Thymus (tissue), 11 donors: Measurements from ENCODE around the gene MPLKIP. TPM values are rescaled to one million over a fixed set of nuclear protein-coding genes. Genes with fewer than 3 reads are reported as not detected.
"Not testable (repeated sequence)": the region's sequence is repeated elsewhere in the genome, so short reads cannot be mapped to it uniquely, and the experiment has no call there.

ENCODE experiments used
- DNase-seq, 9 donors: peaks; one replicate each; pipeline ENCODE4 v3.0.0-alpha.2; 2013; ENCODE audit warnings: low spot score in 9 of 9, low read depth in 6 of 9, missing footprints in 1 of 9
- H3K27ac ChIP-seq, 2 donors: one replicate each; pipeline ENCODE4 v1.5.1; 2013; ENCODE audit warnings: control low read depth in 1 of 2, low read depth in 1 of 2, low read length in 1 of 2, mild to moderate bottlenecking in 1 of 2, moderate library complexity in 1 of 2
- H3K27me3 ChIP-seq, 2 donors: one replicate each; pipeline ENCODE4 v1.5.1; 2013; ENCODE audit warnings: low read length in 1 of 2; ENCODE audit not compliant: control insufficient read depth in 2 of 2, insufficient read depth in 1 of 2
- H3K36me3 ChIP-seq, 2 donors: one replicate each; pipeline ENCODE4 v1.5.1; 2013; ENCODE audit warnings: low read length in 1 of 2, mild to moderate bottlenecking in 1 of 2, moderate library complexity in 1 of 2; ENCODE audit not compliant: control insufficient read depth in 2 of 2, insufficient read depth in 2 of 2
- H3K4me1 ChIP-seq, 2 donors: one replicate each; pipeline ENCODE4 v1.5.1; 2013; ENCODE audit warnings: low read length in 2 of 2; ENCODE audit not compliant: control insufficient read depth in 2 of 2, insufficient read depth in 2 of 2
- H3K4me3 ChIP-seq, 2 donors: one replicate each; pipeline ENCODE4 v1.5.1; 2013; ENCODE audit warnings: low read length in 2 of 2, control low read depth in 1 of 2, mild to moderate bottlenecking in 1 of 2
- H3K9me3 ChIP-seq, 2 donors: one replicate each; pipeline ENCODE4 v1.5.1; 2013; ENCODE audit warnings: low read length in 1 of 2, mild to moderate bottlenecking in 1 of 2; ENCODE audit not compliant: control insufficient read depth in 2 of 2, insufficient read depth in 1 of 2
- WGBS: extraction: QIAGEN DNeasy Blood & Tissue Kit; methylation state at CpG from one replicate; pipeline ENCODE4 v1.1.7; 2013; 5-methylcytosine and 5-hydroxymethylcytosine counted together
- polyA plus RNA-seq: library from polyadenylated mRNA; stranded (reverse); fragments of 200-250 nt; gene quantifications from one replicate; pipeline ENCODE4 v1.2.3, GENCODE V29; 2013
- total RNA-seq: library from RNA; stranded (reverse); fragments of 120-200 nt; gene quantifications from one replicate; pipeline ENCODE4 v1.2.4, GENCODE V29; 2013
- donor health status: healthy.

MPLKIP gene
- total and polyA plus RNA-seq, 2 donors = 33.6 to 66.4 TPM

- H3K36me3 ChIP-seq = no peaks in the 10 kb centered on the region
- 97% methylated on average over 3 of the region's 3 CpGs for WGBS
These were observed 32.9 kb upstream of the MPLKIP start for GRCh38 chr7:40167291-40167690.

GRCh38 chr7:40165216-40165615 is 30.8 kb upstream of the MPLKIP start:
- WGBS = 90% methylated on average over 1 of the region's 1 CpG
- Histone ChIP-seq H3K4me3 (no peak overlapping the region), H3K27me3 (no peaks in the 10 kb centered on the region), H3K4me1 (no peaks in the 10 kb centered on the region), H3K9me3 (peaks cover 0 to 3% of the 10 kb centered on the region in 2 donors), H3K36me3 (no peaks in the 10 kb centered on the region), H3K27ac (no peak overlapping the region)
- DNase-seq = no peak

More at GRCh38 chr7:40167291-40167690, 32.9 kb upstream of the MPLKIP start:
- H3K4me1 ChIP-seq = no peaks in the 10 kb centered on the region
- peaks cover 0 to 3% of the 10 kb centered on the region in 2 donors for H3K9me3 ChIP-seq
- no peaks in the 10 kb centered on the region for H3K27me3 ChIP-seq
- no peak overlapping the region for H3K27ac ChIP-seq
- no peak overlapping the region for H3K4me3 ChIP-seq
- no peak for DNase-seq

GRCh38 chr7:40162516-40162915 is 28.1 kb upstream of the MPLKIP start:
- DNase-seq = no peak
- H3K4me1 ChIP-seq = no peaks in the 10 kb centered on the region
- H3K36me3 ChIP-seq = no peaks in the 10 kb centered on the region
- no peaks in the 10 kb centered on the region for H3K27me3 ChIP-seq
- H3K4me3 ChIP-seq = no peak overlapping the region
- no peak overlapping the region for H3K27ac ChIP-seq
- peaks cover 0 to 3% of the 10 kb centered on the region in 2 donors for H3K9me3 ChIP-seq
- WGBS = 93% methylated on average over 2 of the region's 2 CpGs

- Histone ChIP-seq H3K4me3 (no peak overlapping the region), H3K9me3 (no peaks in the 10 kb centered on the region), H3K36me3 (no peaks in the 10 kb centered on the region), H3K27ac (no peak overlapping the region), H3K4me1 (no peaks in the 10 kb centered on the region), H3K27me3 (no peaks in the 10 kb centered on the region)
- no peak for DNase-seq
- 94% methylated on average over 4 of the region's 4 CpGs for WGBS
These were observed 22.6 kb upstream of the MPLKIP start for GRCh38 chr7:40156988-40157387.

GRCh38 chr7:40151504-40151903 is 17.1 kb upstream of the MPLKIP start:
- Histone ChIP-seq H3K4me3 (no peak overlapping the region), H3K4me1 (no peaks in the 10 kb centered on the region), H3K36me3 (no peaks in the 10 kb centered on the region), H3K27ac (no peak overlapping the region), H3K9me3 (no peaks in the 10 kb centered on the region), H3K27me3 (no peaks in the 10 kb centered on the region)
- no peak for DNase-seq
- 88% methylated on average over 1 of the region's 1 CpG for WGBS

- Histone ChIP-seq H3K36me3 (no peaks in the 10 kb centered on the region), H3K4me1 (no peaks in the 10 kb centered on the region), H3K27me3 (no peaks in the 10 kb centered on the region), H3K27ac (no peak overlapping the region), H3K4me3 (no peak overlapping the region), H3K9me3 (no peaks in the 10 kb centered on the region)
- no peak for DNase-seq
- WGBS = 97% methylated on average over 2 of the region's 2 CpGs
These were observed 14.2 kb upstream of the MPLKIP start for GRCh38 chr7:40148671-40149070.

- H3K4me1 ChIP-seq, H3K36me3 ChIP-seq, H3K4me3 ChIP-seq, H3K27ac ChIP-seq, H3K27me3 ChIP-seq, DNase-seq, H3K9me3 ChIP-seq: not testable (repeated sequence)
- 98% methylated on average over 7 of the region's 7 CpGs for WGBS
These were observed 13.8 kb upstream of the MPLKIP start for GRCh38 chr7:40148247-40148580.

- Histone ChIP-seq H3K36me3 (no peaks in the 10 kb centered on the region), H3K27ac (no peak overlapping the region), H3K27me3 (no peaks in the 10 kb centered on the region), H3K9me3 (no peaks in the 10 kb centered on the region), H3K4me1 (no peaks in the 10 kb centered on the region), H3K4me3 (no peak overlapping the region)
- 91% methylated on average over 19 of the region's 19 CpGs for WGBS
- DNase-seq = no peak
These were observed 13.2 kb upstream of the MPLKIP start for GRCh38 chr7:40147371-40148246.

GRCh38 chr7:40145596-40146130 is 11.2 kb upstream of the MPLKIP start:
- whole genome bisulfite sequencing = 96% methylated on average over 3 of the region's 3 CpGs
- H3K4me1 ChIP-seq, DNase-seq, H3K27me3 ChIP-seq, H3K4me3 ChIP-seq, H3K27ac ChIP-seq, H3K9me3 ChIP-seq, H3K36me3 ChIP-seq: not testable (repeated sequence)
